HK-2 (cell line): Measurements from ENCODE around the gene ADAMTS15.

Experiments used
- DNase-seq: peaks from one replicate; pipeline ENCODE4 v3.0.0-alpha.2; 2018; ENCODE audit not compliant: unreplicated experiment

The ADAMTS15 gene

GRCh38 chr11:130457623-130458409 is 9.4 kb downstream of the ADAMTS15 start:
- no peak for DNase-seq

GRCh38 chr11:130458410-130458729 is 9.9 kb downstream of the ADAMTS15 start:
- DNase-seq, result no peak

GRCh38 chr11:130459521-130459920 is 11.1 kb downstream of the ADAMTS15 start:
- no peak for DNase-seq

GRCh38 chr11:130462101-130462885 is 13.8 kb downstream of the ADAMTS15 start:
- no peak for DNase-seq

- no peak for DNase-seq
Measured at GRCh38 chr11:130462931-130463330, 14.5 kb downstream of the ADAMTS15 start.

GRCh38 chr11:130464291-130464812 is 15.9 kb downstream of the ADAMTS15 start:
- DNase-seq, result no peak

GRCh38 chr11:130465263-130465662 is 16.8 kb downstream of the ADAMTS15 start:
- DNase-seq, result no peak

GRCh38 chr11:130467116-130467900 is 18.9 kb downstream of the ADAMTS15 start:
- no peak for DNase-seq

- DNase-seq, result no peak
Measured at GRCh38 chr11:130469181-130469580, 20.7 kb downstream of the ADAMTS15 start.

- DNase-seq, result no peak
Measured at GRCh38 chr11:130470832-130471706, 22.6 kb downstream of the ADAMTS15 start.

GRCh38 chr11:130471731-130472433 is 23.4 kb downstream of the ADAMTS15 start:
- DNase-seq, result no peak

GRCh38 chr11:130472434-130472961 is 24.1 kb downstream of the ADAMTS15 start:
- DNase-seq, result no peak

GRCh38 chr11:130473056-130473794 is 24.8 kb downstream of the ADAMTS15 start:
- no peak for DNase-seq

GRCh38 chr11:130473795-130474377 is 25.4 kb downstream of the ADAMTS15 start:
- no peak for DNase-seq

- no peak for DNase-seq
Measured at GRCh38 chr11:130474637-130475400, 26.4 kb downstream of the ADAMTS15 start.

- DNase-seq, result no peak
Measured at GRCh38 chr11:130475426-130476053, 27.1 kb downstream of the ADAMTS15 start.

- no peak for DNase-seq
Measured at GRCh38 chr11:130476200-130476921, 27.9 kb downstream of the ADAMTS15 start.
